ENCODE results near the gene C4A. TPM values are rescaled to one million over a fixed set of nuclear protein-coding genes. Genes with fewer than 3 reads are reported as not detected.

The C4A gene
- total and polyA plus RNA-seq, 2 of the 13 experiments (the other 11 are each of a cell fraction or from before 2014, with no cell fraction given): 165 to 478 TPM

DNA sequence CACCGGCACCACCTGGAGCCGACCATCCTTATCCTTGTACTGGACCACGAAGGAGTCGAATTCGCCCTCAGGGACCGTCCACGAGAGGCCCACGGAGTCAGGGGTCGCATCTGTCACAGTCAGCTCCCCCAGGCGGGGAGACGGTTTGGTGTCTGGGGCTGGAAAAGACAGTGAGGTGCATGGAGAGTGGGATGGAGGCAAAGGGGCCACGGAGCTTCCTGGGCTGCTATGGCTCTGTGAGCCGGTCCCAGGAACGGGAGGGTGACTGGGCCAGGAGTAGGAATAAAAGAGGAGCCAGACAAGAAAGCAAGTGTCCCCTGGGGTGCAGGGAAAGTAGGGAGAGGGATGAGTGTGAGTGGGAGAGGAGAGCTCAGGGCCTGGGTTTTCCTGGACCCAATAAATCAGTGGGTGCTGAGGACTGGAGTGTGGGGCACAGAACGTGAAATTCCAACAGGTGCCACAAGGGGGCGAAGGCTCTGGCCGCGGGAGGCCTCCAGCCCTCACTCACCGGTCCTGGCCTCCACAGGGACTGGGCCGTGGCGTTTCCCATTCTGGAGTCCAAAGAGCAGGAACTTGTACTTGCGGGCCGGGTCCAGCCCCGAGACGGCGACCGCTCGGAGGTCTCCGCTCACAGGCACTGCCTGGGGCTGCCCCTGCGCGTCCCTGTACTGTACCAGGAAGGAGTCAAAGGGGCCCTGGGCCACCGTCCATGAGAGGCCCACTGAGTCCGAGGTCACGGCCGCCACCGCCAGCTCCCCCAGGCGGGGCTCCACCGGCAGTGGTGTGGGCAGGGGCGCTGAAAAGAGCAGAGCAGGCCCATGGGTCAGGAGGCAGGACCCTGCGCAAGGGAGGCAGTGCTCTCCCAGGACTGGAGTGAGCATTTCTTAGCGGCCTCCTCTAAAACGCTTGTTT, 66.3 kb downstream of the C4A start (continued):
- TF ChIP-seq, protein P1, sequence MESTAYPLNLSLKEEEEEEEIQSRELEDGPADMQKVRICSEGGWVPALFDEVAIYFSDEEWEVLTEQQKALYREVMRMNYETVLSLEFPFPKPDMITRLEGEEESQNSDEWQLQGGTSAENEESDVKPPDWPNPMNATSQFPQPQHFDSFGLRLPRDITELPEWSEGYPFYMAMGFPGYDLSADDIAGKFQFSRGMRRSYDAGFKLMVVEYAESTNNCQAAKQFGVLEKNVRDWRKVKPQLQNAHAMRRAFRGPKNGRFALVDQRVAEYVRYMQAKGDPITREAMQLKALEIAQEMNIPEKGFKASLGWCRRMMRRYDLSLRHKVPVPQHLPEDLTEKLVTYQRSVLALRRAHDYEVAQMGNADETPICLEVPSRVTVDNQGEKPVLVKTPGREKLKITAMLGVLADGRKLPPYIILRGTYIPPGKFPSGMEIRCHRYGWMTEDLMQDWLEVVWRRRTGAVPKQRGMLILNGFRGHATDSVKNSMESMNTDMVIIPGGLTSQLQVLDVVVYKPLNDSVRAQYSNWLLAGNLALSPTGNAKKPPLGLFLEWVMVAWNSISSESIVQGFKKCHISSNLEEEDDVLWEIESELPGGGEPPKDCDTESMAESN (CRISPR knock-in tag; conservative IDR thresholded peaks at IDR 0.05): peak; percentile 86
- TF ChIP-seq ZNF557 (CRISPR knock-in tag; IDR thresholded peaks at IDR 0.05) (no peak), ELF1 (CRISPR knock-in tag; IDR thresholded peaks at IDR 0.05) (peak; percentile 66), PHF20 (CRISPR knock-in tag; IDR thresholded peaks at IDR 0.05) (peak; percentile 70; the same call in 1 of the 2 replicates), REPIN1 (CRISPR knock-in tag; IDR thresholded peaks at IDR 0.05; ENCODE audit: borderline replicate concordance, low read depth) (peak; percentile 78; the same call in 1 of the 2 replicates), RFX1 (IDR thresholded peaks at IDR 0.05) (no peak), ZNF441 (CRISPR knock-in tag; IDR thresholded peaks at IDR 0.05; ENCODE audit: borderline replicate concordance) (0 out of 2 replicates have a peak, but pooled peaks have one; percentile 31), CCAR2 (optimal IDR thresholded peaks at IDR 0.05; ENCODE audit: low read depth, low read length) (peak; percentile 80), CENPX (CRISPR knock-in tag; IDR thresholded peaks at IDR 0.05) (no peak), ZMYM2 (CRISPR knock-in tag; IDR thresholded peaks at IDR 0.05) (0 out of 2 replicates have a peak, but pooled peaks have one; percentile 59), ZNF720 (CRISPR knock-in tag; IDR thresholded peaks at IDR 0.05) (no peak), POGZ (CRISPR knock-in tag; IDR thresholded peaks at IDR 0.05) (peak; percentile 89), PHF5A (CRISPR knock-in tag; IDR thresholded peaks at IDR 0.05; ENCODE audit: low read depth, unreplicated experiment) (peak; percentile 33), STAG1 (CRISPR knock-in tag; IDR thresholded peaks at IDR 0.05) (peak; percentile 72), SP1 (IDR thresholded peaks at IDR 0.05) (no peak), SP1 (CRISPR knock-in tag; IDR thresholded peaks at IDR 0.05) (peak; percentile 58), RFX3 (CRISPR knock-in tag; IDR thresholded peaks at IDR 0.05) (no peak), ZNF614 (CRISPR knock-in tag; IDR thresholded peaks at IDR 0.05; ENCODE audit: borderline replicate concordance) (peak; percentile 68; the same call in 1 of the 2 replicates), ARHGAP35 (CRISPR knock-in tag; IDR thresholded peaks at IDR 0.05; ENCODE audit: borderline replicate concordance) (peak; percentile 59; the same call in 1 of the 2 replicates)
- TF ChIP-seq, protein P2, sequence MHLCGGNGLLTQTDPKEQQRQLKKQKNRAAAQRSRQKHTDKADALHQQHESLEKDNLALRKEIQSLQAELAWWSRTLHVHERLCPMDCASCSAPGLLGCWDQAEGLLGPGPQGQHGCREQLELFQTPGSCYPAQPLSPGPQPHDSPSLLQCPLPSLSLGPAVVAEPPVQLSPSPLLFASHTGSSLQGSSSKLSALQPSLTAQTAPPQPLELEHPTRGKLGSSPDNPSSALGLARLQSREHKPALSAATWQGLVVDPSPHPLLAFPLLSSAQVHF (CRISPR knock-in tag; IDR thresholded peaks at IDR 0.05): no peak
- TF ChIP-seq, protein P3, sequence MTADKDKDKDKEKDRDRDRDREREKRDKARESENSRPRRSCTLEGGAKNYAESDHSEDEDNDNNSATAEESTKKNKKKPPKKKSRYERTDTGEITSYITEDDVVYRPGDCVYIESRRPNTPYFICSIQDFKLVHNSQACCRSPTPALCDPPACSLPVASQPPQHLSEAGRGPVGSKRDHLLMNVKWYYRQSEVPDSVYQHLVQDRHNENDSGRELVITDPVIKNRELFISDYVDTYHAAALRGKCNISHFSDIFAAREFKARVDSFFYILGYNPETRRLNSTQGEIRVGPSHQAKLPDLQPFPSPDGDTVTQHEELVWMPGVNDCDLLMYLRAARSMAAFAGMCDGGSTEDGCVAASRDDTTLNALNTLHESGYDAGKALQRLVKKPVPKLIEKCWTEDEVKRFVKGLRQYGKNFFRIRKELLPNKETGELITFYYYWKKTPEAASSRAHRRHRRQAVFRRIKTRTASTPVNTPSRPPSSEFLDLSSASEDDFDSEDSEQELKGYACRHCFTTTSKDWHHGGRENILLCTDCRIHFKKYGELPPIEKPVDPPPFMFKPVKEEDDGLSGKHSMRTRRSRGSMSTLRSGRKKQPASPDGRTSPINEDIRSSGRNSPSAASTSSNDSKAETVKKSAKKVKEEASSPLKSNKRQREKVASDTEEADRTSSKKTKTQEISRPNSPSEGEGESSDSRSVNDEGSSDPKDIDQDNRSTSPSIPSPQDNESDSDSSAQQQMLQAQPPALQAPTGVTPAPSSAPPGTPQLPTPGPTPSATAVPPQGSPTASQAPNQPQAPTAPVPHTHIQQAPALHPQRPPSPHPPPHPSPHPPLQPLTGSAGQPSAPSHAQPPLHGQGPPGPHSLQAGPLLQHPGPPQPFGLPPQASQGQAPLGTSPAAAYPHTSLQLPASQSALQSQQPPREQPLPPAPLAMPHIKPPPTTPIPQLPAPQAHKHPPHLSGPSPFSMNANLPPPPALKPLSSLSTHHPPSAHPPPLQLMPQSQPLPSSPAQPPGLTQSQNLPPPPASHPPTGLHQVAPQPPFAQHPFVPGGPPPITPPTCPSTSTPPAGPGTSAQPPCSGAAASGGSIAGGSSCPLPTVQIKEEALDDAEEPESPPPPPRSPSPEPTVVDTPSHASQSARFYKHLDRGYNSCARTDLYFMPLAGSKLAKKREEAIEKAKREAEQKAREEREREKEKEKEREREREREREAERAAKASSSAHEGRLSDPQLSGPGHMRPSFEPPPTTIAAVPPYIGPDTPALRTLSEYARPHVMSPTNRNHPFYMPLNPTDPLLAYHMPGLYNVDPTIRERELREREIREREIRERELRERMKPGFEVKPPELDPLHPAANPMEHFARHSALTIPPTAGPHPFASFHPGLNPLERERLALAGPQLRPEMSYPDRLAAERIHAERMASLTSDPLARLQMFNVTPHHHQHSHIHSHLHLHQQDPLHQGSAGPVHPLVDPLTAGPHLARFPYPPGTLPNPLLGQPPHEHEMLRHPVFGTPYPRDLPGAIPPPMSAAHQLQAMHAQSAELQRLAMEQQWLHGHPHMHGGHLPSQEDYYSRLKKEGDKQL (CRISPR knock-in tag; IDR thresholded peaks at IDR 0.05; ENCODE audit: low read depth): no peak

Data from HepG2 (cell line).